NCI-H510A (cell line): ENCODE results near the gene LRP1B.
"Not testable (repeated sequence)": the region's sequence is repeated elsewhere in the genome, so short reads cannot be mapped to it uniquely, and the experiment has no call there.

Source experiments
- DNase-seq: peaks from one replicate; lab custom pipeline; 2025; lab: John Stamatoyannopoulos, UW

LRP1B gene

DNA sequence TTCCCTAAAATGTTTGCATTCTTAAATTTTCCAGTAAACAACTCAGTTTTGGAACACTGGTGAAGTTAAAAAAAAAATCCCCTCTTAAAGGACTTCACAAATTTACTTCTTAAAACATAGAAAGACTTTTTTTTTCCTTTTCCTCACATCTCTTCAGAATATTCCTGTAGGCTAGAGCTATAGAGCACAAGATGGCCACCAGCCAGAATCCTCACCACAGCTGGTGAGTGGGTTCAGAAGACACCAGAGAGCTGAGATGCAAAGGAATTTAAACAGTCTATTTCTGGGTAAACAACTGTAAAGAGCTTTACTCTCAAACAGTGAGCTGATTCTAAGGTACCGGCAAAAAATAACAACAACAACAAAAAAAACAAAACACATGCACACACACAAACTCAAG is 252.8 kb downstream of the LRP1B start:
- no peak for DNase-seq

DNA sequence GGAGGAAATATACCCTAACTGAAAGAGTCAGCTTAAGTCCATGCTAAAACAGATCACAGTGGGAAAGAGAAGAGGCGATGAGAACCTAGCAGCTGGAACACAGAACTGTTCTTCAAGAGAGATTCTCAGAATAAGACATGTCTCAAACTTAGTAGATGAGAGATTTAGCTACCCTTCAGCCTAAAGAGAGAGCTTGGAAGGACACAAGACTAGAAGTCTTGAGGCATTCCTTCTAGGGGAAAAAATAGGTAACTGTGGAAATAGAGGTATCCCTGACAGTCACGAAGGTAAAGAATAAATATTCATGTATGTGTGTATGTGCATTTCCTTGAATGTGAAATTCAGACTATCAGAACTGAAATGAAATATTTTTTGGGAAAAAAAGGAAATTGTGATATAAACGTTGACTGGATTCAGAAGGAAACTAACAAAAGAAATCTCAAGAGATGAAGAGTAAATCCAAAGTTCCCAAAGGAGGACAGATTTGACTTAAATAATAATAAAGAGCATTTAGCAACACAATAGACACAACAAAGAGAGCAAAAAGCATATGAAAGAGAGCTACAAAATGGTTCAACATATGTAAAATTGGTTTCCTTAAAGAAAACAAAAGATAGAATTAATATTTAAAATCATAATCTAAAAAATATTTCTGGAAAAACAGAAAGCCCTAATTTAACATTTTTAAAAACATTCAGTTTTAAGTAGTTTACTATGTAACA is 258.7 kb downstream of the LRP1B start:
- DNase-seq: no peak

GRCh38 chr2:141869572-141869971 is 261.2 kb downstream of the LRP1B start:
- DNase-seq: no peak

DNA sequence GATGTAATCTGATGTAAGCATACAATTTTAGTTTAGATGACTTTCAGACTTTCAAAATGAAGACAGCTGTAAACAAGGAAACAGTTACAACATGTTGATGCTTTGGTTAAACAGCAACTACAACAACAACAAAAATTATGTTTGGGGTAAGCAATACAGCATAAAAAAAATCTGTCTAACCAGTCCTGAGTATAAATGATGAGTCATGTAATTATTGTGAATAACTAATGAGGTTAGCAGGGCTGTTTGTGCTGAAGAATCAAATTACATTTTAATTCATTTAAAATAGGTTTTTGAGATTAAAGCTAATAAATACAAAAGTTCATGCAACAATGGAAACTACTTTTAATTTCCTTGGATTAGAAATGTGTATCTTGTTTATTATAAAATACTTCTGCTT is 266.9 kb downstream of the LRP1B start:
- DNase-seq: no peak

DNA sequence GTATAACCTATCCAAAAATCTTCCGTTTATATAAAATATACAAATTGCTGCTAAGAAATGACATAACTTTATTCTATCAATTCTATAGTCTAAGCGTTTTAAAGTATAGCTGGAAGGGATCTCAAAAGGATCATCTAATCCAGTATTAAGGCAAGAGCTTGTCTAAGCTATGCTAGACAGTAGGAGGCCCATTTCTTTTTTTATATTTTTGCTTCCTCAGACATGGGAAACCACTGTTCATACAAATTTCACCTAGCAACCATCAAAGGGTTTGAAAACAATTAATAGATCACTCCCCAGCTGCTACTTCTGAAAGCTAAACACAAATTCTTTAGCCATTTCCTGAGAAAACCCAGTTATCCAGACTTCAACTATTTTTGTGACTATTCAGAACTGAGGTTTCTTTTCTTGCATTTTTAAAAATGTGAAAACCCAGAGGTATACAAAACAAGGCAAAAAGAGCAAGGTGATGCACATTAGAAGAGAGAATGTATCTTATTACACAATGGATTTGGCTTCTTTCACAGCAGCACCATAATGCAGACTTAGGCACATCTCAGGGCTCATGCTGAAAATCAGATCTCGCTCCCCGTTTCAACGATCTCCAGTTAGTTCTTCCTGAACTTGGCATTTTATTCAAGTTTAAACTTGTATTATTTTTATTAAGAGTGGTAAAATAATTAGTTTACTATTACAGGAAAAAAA is 274.4 kb downstream of the LRP1B start:
- no peak for DNase-seq

DNA sequence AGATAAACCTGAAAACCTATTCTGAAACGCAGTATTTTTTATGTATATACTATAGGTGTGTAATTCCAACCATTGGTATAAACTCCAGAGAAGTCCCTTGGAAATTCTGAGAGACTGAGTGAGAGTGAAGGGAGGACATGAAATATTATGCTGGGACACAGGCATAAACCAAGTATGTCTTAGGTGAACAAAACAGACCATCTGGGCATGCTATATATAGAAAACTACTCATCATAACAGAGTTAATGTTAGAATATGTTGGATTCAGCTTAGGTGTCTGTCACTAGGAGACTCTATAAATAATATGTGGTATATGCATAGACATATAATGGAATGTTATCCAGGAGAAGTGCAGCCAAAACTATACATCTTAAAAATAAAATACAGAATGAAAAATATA is 282.6 kb downstream of the LRP1B start:
- no peak for DNase-seq

- no peak for DNase-seq
Observed at GRCh38 chr2:141844231-141844630, 286.6 kb downstream of the LRP1B start.

- no peak for DNase-seq
Observed at GRCh38 chr2:141835103-141835502, 295.7 kb downstream of the LRP1B start.

DNA sequence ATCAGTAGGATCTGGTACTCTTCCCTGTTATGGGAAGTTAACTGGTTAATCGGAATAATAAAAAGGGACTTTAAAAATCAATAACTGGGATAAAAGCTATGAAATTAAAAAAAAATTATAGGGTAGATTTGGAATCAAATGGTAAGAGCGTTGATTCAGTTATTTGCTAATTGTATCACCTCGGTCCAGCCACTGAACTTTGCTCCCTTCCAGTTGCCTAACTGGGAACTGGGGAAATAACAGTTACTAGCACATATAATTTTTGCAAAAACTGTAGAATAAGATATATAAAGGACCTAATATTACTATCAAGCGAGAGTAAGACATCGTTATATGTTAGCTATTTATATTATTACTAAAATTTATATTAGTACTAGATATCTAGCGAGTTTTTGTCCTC is 302.1 kb downstream of the LRP1B start:
- DNase-seq: no peak

GRCh38 chr2:141824790-141825189 is 306.0 kb downstream of the LRP1B start:
- no peak for DNase-seq

GRCh38 chr2:141820893-141821292 is 309.9 kb downstream of the LRP1B start:
- no peak for DNase-seq

GRCh38 chr2:141815320-141815719 is 315.5 kb downstream of the LRP1B start:
- DNase-seq: not testable (repeated sequence)

DNA sequence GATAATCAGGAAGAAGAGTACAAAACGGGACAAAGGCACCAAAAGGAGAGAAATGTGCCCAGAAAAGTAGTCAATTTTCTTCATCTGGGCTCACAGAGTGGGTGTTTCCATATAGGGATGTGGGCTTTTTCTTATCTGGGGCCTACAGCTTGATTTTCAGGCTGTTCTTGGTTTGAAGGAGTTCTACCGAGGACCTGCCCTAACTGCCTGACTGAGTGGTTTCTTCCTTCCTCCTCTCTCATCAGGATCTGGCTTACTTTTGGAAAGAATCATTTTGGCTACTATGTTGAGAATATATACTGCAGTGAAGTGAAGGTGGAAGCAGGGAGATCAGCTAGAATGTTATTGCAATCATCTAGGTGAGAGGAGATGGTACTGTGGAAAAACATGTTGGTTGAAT is 316.7 kb downstream of the LRP1B start:
- DNase-seq: no peak

GRCh38 chr2:141810148-141810547 is 320.7 kb downstream of the LRP1B start:
- no peak for DNase-seq

DNA sequence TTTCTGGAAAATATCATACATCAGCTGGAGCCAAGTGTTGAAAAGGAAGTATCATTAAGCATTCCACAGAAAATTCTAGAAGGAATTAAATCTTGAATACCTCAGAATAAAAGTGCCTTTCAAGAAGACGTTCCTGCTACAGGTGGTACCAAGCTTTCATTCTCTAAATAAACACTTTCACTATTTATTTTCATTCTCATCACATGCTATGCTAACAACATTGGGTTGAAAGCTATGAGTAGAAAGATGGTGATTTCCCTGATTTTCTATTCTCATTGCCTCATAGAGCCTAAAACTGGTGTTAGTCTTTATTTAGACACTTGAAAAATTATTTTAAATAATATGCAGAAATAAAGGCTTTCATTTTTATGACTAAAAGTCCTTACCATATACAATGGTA is 324.7 kb downstream of the LRP1B start:
- no peak for DNase-seq

GRCh38 chr2:141805302-141805701 is 325.5 kb downstream of the LRP1B start:
- DNase-seq: no peak

DNA sequence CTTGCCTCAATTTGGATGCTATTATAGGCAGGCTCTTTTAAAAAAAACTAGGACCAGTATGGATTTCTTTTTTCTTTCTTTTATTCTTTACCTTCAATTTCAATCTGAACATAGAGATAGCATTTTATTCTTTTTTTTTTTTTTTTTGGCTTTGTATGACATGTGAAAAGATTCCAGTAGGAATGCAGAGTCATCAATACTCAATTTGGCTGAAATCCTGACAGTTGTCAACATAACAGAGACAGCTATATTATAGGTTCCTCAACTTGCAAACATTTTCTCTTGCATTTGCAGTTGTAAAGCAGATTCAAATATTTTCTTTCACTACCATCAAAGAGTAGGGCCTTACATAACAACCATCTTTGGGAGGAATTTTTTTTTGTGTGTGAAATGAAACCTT is 334.4 kb downstream of the LRP1B start:
- DNase-seq: no peak

GRCh38 chr2:141791521-141791920 is 339.3 kb downstream of the LRP1B start:
- no peak for DNase-seq

GRCh38 chr2:141782574-141782973 is 348.2 kb downstream of the LRP1B start:
- no peak for DNase-seq

- no peak for DNase-seq
Observed at GRCh38 chr2:141778315-141778835, 352.4 kb downstream of the LRP1B start.

- no peak for DNase-seq
Observed at GRCh38 chr2:141770530-141770929, 360.3 kb downstream of the LRP1B start.

DNA sequence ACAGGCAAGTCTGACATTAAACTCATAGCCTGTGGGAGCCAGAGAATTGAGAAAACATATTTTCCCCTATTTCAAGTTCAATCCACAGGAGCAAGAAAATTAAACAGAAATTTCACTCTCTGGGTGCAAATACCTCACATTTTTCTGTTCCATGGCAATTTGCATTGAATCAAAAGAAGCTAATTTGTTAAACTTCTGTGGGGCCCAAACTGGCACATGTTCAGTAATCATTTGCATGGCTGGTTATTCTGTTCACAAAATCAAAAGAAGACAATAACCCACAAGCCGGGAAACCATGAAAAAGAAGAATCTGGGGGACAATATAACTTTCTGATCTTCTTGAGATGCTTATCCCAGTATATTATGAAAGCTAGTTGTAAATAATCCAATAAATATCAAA is 363.1 kb downstream of the LRP1B start:
- no peak for DNase-seq

GRCh38 chr2:141767051-141767450 is 363.8 kb downstream of the LRP1B start:
- DNase-seq: no peak

DNA sequence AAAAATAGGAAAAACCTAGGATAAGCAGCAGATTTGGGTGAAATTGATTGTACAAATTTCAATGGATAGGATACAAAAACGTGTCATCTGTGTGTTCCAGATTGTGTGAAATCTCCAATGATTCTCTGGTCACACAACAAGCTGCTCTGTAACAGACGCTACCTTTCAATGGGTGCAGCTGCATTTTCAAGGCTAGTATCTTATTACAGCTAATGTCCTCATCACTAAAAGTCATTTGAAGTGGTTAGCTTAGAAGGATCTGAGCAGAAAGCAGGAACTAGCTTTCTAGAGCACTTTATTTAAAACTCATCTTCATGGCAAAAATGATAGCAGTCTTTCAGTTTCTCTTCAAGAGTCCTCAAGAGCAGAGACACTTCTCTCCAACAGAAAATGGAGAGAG is 364.6 kb downstream of the LRP1B start:
- peak; percentile 25 for DNase-seq
